GM18505 (cell line): Measurements from ENCODE around the gene ERAP2.

Experiments
- ATAC-seq: cut with Tn5 transposase; IDR thresholded peaks from one replicate; pipeline ENCODE4 v1.9.1; 2021; ENCODE audit not compliant: unreplicated experiment
- POLR2A ChIP-seq: IDR thresholded peaks from 4 replicates; pipeline ENCODE4 v1.6.1; 2011; ENCODE audit warnings: borderline replicate concordance; ENCODE audit not compliant: insufficient read depth, insufficient read length; ENCODE audit errors: extremely low read depth

ERAP2 gene

DNA sequence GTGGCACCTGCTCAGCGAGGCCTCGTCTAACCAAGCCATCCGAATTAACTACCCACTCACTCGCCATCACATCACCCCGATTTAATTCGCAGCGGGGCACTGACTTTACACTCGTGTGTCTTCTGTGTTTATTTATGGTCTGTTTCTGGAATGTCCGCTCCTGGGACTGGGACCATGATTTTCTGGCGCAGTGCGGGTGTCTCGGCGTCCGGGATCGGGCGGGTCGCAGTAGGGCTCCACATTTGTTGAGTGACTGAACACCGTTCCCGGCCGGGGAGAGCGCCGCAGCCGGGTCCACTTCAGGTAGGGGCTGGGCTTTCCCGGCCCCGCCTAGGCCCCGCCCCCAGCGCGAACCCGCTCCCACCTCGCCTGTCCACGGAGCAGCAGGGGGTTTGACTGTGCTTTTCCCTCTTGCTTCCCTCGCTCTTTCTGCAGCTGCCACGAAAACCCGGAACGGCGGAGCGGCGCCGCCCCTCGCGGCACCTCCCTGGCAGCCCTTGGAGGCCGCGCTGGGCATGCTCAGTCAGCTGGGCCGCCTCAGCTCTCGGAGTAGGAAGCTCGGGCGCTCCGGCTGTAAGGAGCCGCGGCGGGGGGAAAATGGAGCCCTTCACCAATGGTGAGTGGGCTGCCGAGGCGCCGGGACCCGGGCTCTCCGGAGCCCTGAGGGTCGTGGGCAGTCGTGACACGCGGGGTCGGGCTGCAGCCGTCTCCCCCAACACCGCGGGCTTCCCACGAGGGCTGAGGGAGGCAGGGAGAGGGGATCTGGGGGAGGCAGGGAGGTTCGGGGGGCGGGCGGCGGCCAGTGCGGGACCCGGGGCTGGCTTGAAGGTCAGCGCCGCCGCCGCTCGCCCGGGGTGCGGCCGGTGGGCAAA lies 59.5 kb downstream of the ERAP2 start, which contains the start of gene LNPEP:
TSS of gene LNPEP (plus strand) at position 522 of the 872 bp plus-strand sequence. CDS start at position 598, 76 bp downstream.
- ATAC-seq: peak; percentile 46

DNA sequence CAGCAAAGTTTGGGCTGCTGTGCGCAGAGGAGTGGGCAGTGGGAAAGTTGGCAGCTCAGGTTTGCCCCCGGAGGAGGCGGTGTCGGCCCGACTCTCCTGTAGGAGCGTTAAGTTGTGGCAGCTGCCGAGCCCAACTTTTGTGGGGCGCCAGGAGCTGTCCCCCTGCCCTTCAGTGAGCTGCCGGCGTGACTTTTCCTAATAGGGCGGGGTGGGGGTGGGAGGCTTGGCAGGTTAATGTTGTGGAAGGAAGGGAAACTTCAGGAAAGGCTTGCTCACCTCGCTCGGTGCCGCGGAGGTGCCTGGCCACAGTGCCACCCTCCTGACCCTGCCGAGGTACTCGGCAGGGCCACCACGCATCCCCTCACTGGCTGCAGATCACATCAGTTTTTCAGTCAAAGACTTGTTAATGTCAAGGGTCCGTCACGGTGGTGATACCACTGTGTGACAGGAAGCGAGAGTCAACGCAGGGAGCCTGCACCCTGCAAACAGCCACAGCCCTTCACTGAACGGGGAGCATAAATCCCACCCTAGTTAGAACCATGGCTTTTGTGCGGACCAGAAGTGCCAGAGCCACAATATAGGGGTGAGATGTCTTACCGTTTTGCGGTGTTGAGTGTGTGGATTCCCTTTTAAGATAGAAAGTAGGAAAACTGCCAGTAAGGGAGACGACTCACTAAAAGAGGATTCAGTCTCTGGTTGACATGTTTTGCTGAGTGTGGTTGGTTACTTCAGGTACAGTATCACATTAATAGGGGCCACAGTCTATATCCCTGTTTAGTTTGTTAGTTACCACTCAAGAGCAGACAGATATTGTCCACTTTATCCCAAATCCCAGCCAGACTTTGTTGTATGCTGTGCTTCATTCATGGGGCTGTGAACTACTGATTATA lies 60.4 kb downstream of the ERAP2 start:
- peak; percentile 24 for ATAC-seq
- TF ChIP-seq POLR2A: peak; percentile 55

More for the DNA sequence above, 59.5 kb downstream of the ERAP2 start, which contains the start of gene LNPEP:
- peak; percentile 74 for TF ChIP-seq POLR2A

DNA sequence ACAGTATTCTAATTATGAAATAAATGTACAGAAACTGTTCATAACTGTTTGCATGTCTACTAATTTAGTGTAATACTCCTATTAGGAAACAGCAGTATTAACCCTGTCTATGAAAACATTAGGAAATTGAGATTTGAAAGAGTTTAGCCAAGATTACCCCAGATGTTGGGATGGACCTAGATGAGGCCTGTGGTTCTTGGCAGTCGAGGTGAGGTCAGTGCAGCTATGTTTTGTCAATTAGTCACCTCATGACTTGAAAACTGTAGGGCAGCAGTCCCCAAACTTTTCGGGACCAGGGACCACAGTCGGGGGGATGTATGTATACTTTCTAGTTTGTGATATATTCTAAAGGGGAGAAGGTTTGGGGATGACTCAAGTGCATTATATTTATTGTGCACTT lies 64.3 kb downstream of the ERAP2 start:
- no peak for ATAC-seq
- TF ChIP-seq POLR2A: no peak

DNA sequence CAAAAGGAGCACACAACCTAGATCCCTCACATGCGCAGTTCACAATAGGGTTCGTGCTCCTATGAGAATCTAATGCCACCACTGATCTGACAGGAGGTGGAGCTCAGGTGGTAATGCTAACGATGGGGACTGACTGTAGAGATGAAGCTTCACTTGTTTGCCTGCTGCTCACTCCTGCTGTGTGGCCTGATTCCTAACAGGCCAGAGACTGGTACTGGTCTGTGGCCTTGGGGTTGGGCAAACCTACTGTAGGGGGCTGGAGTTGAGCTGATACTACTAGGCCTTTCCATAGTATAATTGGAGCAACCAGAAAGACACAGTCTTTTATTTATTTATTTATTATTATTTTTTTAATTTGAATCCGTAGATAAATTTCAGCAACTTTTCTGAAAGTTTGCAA lies 64.8 kb downstream of the ERAP2 start:
- no peak for ATAC-seq
- TF ChIP-seq POLR2A: no peak

DNA sequence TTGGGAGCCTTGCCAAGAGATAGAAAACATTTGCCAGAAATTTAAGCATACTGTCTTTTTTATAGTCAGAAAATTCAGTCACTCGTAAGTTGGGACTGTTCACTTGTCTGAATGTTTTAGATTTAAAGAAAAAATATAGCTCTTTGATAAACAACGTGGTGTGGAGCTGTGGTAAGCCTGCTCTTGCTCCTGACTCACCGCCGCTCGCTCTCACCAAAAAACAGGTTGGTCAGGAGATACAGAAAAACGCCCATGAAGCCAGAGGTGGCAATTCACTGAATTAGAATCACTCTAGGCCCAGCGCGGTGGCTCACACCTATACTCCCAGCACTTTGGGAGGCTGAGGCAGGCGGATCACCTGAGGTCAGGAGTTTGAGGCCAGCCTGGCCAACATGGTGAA lies 65.8 kb downstream of the ERAP2 start:
- no peak for ATAC-seq
- TF ChIP-seq POLR2A: no peak

DNA sequence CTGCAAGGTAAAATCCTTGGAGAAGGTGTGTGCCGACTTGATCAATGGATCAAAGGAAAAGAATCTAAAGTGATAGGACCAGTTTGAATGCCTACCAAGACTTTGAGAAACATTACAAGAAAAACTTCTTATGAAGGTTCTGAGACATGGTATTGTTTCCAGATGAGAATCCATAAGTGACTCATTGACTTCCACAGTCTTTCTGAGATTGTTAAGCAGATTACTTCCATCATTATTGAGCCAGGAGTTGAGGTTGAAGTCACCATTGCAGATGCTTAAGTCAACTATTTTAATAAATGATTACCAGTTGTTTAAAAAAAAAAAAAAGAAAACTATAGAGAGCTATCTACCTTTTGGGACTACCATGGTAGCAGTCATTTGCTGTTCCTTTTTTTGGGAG lies 66.6 kb downstream of the ERAP2 start:
- no peak for ATAC-seq
- no peak for TF ChIP-seq POLR2A

DNA sequence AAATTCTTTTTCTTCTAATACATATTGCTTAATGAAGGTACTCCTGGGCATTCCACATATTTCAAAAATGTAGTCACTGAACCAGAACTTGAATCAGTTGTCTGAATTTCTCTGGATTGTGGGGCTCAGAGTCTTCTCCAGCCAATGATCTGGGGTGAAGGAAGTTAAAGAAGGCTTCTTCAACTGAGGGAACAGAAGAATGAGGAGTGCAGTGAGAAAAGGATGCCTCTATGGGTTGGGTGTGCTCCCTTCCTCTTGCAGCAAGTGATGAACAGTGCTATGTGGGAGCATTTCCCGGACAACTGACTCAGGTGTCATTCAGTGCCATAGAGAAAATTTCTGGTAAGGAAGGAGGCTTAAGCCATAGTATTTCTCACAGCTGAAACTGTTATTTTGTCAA lies 67.5 kb downstream of the ERAP2 start:
- no peak for ATAC-seq
- no peak for TF ChIP-seq POLR2A

DNA sequence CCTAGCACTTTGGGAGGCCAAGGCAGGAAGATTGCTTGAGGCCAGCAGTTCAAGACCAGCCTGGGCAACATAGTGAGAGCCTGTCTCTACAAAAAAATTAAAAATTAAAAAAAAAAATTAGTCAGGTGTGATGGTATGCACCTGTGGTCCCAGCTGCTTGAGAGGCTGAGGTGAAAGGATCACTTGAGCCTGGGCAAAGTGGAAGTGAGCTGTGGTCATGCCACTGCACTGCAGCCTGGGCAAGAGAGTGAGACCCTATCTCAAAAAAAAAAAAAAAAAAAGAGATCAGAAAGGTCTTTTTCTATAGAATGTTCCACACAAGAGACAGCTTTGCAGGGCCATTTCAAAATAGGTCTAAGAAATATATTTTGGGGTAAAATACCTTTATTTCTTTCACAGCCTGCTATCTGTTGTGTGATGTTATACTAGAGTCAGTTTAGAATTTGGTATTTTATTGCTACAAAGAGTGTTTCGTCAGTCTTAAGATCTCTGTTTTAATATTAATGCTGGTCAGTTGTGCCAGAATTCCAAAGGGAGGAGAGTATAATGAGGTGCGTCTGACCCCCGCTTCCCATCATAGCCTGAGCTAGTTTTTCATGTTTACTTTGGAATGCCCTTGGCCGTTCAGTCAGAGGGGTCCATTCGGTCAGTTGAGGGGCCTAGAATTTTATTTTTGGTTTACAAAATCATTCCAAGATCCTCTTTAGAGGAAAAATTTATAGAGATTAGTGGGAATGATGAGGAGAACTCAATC lies 69.0 kb downstream of the ERAP2 start:
- no peak for TF ChIP-seq POLR2A
- no peak for ATAC-seq

DNA sequence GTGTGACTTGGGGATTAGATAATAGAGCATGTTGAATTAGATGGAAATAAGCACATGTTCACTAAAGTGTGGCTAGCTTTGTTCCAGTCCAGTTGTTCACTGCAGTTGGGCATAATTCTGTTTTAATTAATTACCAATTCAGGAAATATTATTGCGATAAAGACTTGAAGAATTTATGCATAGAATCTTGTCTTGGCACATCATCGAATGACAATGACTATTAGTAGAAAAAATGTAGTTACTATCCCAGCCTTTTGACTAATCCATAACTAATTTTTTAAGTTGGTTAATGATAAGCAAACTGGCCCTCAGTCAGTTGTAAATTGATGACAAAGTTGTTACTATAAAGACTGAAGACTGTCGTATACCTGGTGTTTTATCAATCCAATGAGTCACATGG lies 70.1 kb downstream of the ERAP2 start:
- no peak for TF ChIP-seq POLR2A
- ATAC-seq: no peak

DNA sequence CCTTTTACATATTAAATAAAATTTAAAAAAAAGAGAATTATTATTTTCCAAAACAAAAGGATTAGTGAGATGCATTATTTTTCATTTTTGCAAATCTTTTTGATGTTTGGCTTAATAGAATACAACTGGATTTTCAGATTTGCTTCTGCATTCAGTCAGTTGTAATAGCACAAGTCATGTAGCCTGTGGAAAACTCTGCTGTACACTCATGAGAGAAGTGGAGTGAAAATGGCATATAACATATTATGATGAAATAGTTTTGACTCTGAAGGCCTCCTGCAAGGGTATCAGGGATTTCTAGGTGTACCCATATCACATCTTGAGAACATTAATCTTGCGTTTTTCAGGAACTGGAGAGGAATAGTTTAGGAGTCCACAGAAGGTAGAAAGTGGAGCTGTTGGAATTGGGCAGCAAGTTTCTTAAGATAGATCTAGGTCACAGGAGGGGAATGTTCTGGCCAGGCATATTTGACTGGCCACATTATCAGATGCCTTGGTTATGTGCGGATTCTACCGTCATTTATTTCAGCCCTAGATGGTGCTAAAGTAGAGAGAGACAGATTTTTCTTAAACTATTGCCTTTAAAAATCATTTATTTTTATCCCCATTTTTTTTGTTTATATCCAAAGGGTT lies 75.9 kb downstream of the ERAP2 start:
- no peak for ATAC-seq
- no peak for TF ChIP-seq POLR2A

DNA sequence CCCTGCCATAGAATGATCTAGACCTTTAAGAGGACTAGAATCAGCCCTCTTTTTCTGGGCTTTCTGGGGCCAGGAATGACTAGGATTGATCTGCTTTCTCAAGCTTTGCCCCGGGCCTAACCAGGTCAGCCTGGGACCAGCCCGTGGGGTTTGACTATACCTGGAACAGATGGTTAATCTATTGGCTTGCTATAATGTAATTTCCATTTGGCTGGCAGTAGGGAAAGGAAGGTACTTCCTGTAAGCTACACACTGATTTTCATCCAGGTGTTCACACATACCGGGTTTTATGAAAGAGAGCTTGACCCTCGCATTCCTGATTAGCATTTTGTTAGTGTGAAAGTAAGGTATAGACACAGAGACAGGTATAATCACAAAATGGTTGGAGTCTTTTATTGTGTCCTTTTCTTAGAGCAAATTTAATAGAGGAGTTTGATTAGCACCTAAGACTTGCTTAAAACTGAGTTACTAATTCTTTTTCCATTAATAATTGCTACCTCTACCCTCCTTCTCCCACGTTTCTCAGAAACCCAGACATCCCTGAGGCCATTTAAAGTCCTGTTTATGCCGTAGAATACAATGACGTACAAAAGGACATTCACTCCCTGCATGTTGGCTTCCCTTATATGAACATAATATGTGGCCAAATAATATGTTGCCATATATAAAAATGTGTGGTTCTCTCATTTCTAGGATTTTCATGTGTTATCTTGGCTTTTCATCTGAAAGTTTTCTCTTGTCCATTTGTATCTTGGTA lies 76.9 kb downstream of the ERAP2 start:
- no peak for ATAC-seq
- TF ChIP-seq POLR2A: no peak
